IMR-90 (cell line): ENCODE measurements around the gene IRAG1. TPM values are rescaled to one million over a fixed set of nuclear protein-coding genes. Genes with fewer than 3 reads are reported as not detected.

Experiments used
- ATAC-seq: fragments of 200-7000 bp; cut with Tn5 transposase; 2 replicates; pipeline ENCODE4 v1.9.1; 2020; ENCODE audit warnings: low read depth, mild to moderate bottlenecking, moderate library complexity
- BruUV-seq: library from RNA; stranded (reverse); fragments of 400-500 nt; replicated peaks from 2 replicates; lab custom pipeline; 2021; lab: Mats Ljungman, UMichigan
- CTCF ChIA-PET: fragments of 300-600 bp; formaldehyde crosslinking; extraction: SDS; loops from one replicate; lab custom pipeline; 2021; ENCODE audit warnings: antibody characterized with exemption; lab: Yijun Ruan, JAX
- POLR2A ChIA-PET: fragments of 300-600 bp; sonication (Branson Sonifier 250); formaldehyde crosslinking; loops from one replicate; lab custom pipeline; 2022; ENCODE audit warnings: antibody characterized with exemption; ENCODE audit not compliant: unreplicated experiment; lab: Charles Lee
- DNase-seq: peaks from one replicate; pipeline ENCODE4 v3.0.0; 2013
- H2AFZ ChIP-seq: replicated peaks from 2 replicates; pipeline ENCODE3; 2013; ENCODE audit warnings: low read length, mild to moderate bottlenecking; ENCODE audit not compliant: poor library complexity
- H2AK5ac ChIP-seq: 2 replicates; pipeline ENCODE4 v1.6.1; 2013; ENCODE audit warnings: low read depth, low read length, inconsistent platforms
- H2AK9ac ChIP-seq: replicated peaks from 2 replicates; pipeline ENCODE3; 2013; ENCODE audit warnings: mild to moderate bottlenecking, low read depth, low read length, moderate library complexity; ENCODE audit not compliant: poor library complexity
- H2BK120ac ChIP-seq: 2 replicates; pipeline ENCODE4 v1.6.1; 2013; ENCODE audit warnings: low read depth, low read length, inconsistent platforms
- H2BK15ac ChIP-seq: 3 replicates; pipeline ENCODE4 v1.6.1; 2013; ENCODE audit warnings: low read depth, low read length, inconsistent platforms
- H2BK20ac ChIP-seq: 2 replicates; pipeline ENCODE4 v1.6.1; 2013; ENCODE audit warnings: low read depth, mild to moderate bottlenecking, inconsistent platforms, low read length, moderate library complexity
- H2BK5ac ChIP-seq: 2 replicates; pipeline ENCODE4 v1.6.1; 2013; ENCODE audit warnings: mild to moderate bottlenecking, low read depth, low read length, inconsistent platforms; ENCODE audit not compliant: poor library complexity, severe bottlenecking
- H3K14ac ChIP-seq: replicated peaks from 2 replicates; pipeline ENCODE4 v1.6.1; 2013; ENCODE audit warnings: low read depth, low read length, inconsistent platforms
- H3K18ac ChIP-seq: 2 replicates; pipeline ENCODE4 v1.6.1; 2013; ENCODE audit warnings: low read depth, low read length, control low read depth
- H3K23ac ChIP-seq: 2 replicates; pipeline ENCODE4 v1.6.1; 2013; ENCODE audit warnings: low read depth, low read length, inconsistent platforms
- H3K27ac ChIP-seq: 2 replicates; pipeline ENCODE4 v1.5.1; 2013; ENCODE audit warnings: mild to moderate bottlenecking, control low read depth, low read length; ENCODE audit not compliant: insufficient read depth
- H3K27me3 ChIP-seq: 2 replicates; pipeline ENCODE4 v1.6.1; 2013; ENCODE audit warnings: low read length; ENCODE audit not compliant: control insufficient read depth, insufficient read depth
- H3K36me3 ChIP-seq: 2 replicates; pipeline ENCODE4 v1.6.1; 2013; ENCODE audit warnings: low read length, mixed read lengths; ENCODE audit not compliant: control insufficient read depth, insufficient read depth
- H3K4ac ChIP-seq: 2 replicates; pipeline ENCODE4 v1.6.1; 2013; ENCODE audit warnings: low read depth, low read length, inconsistent platforms
- H3K4me1 ChIP-seq: 2 replicates; pipeline ENCODE4 v1.6.1; 2013; ENCODE audit warnings: low read length, mixed read lengths; ENCODE audit not compliant: control insufficient read depth, insufficient read depth
- H3K4me2 ChIP-seq: 2 replicates; pipeline ENCODE4 v1.6.1; 2013; ENCODE audit warnings: low read depth, mild to moderate bottlenecking, control low read depth, low read length, moderate library complexity
- H3K4me3 ChIP-seq: 2 replicates; pipeline ENCODE4 v1.5.1; 2013; ENCODE audit warnings: low read depth, mild to moderate bottlenecking, control low read depth, low read length, moderate library complexity; ENCODE audit not compliant: insufficient read depth
- H3K56ac ChIP-seq: 2 replicates; pipeline ENCODE4 v1.6.1; 2013; ENCODE audit warnings: low read length, inconsistent platforms; ENCODE audit not compliant: insufficient read depth; ENCODE audit errors: extremely low read depth
- H3K79me1 ChIP-seq, 2 experiments: 2 replicates each; pipeline ENCODE4 v1.6.1; 2013; ENCODE audit warnings: low read length in 2 of 2, inconsistent platforms in 1 of 2, low read depth in 1 of 2
- H3K9ac ChIP-seq: 2 replicates; pipeline ENCODE4 v1.6.1; 2013; ENCODE audit warnings: low read depth, low read length, control low read depth
- H3K9me1 ChIP-seq: 2 replicates; pipeline ENCODE4 v1.6.1; 2013; ENCODE audit warnings: low read length, inconsistent platforms; ENCODE audit not compliant: insufficient read depth
- H3K9me3 ChIP-seq: 2 replicates; pipeline ENCODE4 v1.6.1; 2013; ENCODE audit warnings: low read length; ENCODE audit not compliant: control insufficient read depth, insufficient read depth
- H4K20me1 ChIP-seq: 2 replicates; pipeline ENCODE4 v1.6.1; 2013; ENCODE audit warnings: low read length, inconsistent platforms; ENCODE audit not compliant: insufficient read depth
- H4K5ac ChIP-seq: 2 replicates; pipeline ENCODE4 v1.6.1; 2013; ENCODE audit warnings: mild to moderate bottlenecking, low read depth, low read length, control low read depth
- H4K8ac ChIP-seq, 2 experiments: 2 replicates each; pipeline ENCODE4 v1.6.1; 2013; ENCODE audit warnings: low read depth in 2 of 2, low read length in 2 of 2, control low read depth in 1 of 2, inconsistent platforms in 1 of 2
- H4K91ac ChIP-seq: 2 replicates; pipeline ENCODE4 v1.6.1; 2013; ENCODE audit warnings: low read depth, low read length, inconsistent platforms; ENCODE audit not compliant: insufficient read depth
- BHLHE40 ChIP-seq: fragments of 150-350 bp; IDR thresholded peaks from 2 replicates; pipeline ENCODE4 v1.6.1; 2016; ENCODE audit warnings: mild to moderate bottlenecking, low read depth, low read length
- CEBPB ChIP-seq: IDR thresholded peaks from 2 replicates; pipeline ENCODE4 v1.6.1; 2012; ENCODE audit warnings: low read depth, low read length, improper control_type of control experiment
- CHD1 ChIP-seq: IDR thresholded peaks from 2 replicates; pipeline ENCODE4 v1.6.1; 2012; ENCODE audit warnings: low read depth, low read length, improper control_type of control experiment
- CTCF ChIP-seq: conservative IDR thresholded peaks from 2 replicates; pipeline ENCODE4 v1.5.1; 2012; ENCODE audit warnings: mild to moderate bottlenecking, low read depth, low read length, improper control_type of control experiment
- ELK1 ChIP-seq: fragments of 150-350 bp; IDR thresholded peaks from 2 replicates; pipeline ENCODE4 v1.6.1; 2016; ENCODE audit warnings: low read depth, mild to moderate bottlenecking, low read length, moderate library complexity, borderline replicate concordance
- FOS ChIP-seq: fragments of 150-350 bp; IDR thresholded peaks from 2 replicates; pipeline ENCODE4 v1.6.1; 2016; ENCODE audit warnings: low read depth, low read length
- MAFK ChIP-seq: IDR thresholded peaks from 2 replicates; pipeline ENCODE4 v1.6.1; 2012; ENCODE audit warnings: low read depth, low read length, improper control_type of control experiment
- MAZ ChIP-seq: IDR thresholded peaks from 2 replicates; pipeline ENCODE4 v1.6.1; 2012; ENCODE audit warnings: low read depth, mild to moderate bottlenecking, low read length, improper control_type of control experiment, moderate library complexity, borderline replicate concordance
- MXI1 ChIP-seq: IDR thresholded peaks from 2 replicates; pipeline ENCODE4 v1.6.1; 2012; ENCODE audit warnings: low read depth, mild to moderate bottlenecking, low read length, moderate library complexity, borderline replicate concordance
- NFE2L2 ChIP-seq: fragments of 150-350 bp; IDR thresholded peaks from 2 replicates; pipeline ENCODE4 v1.6.1; 2016; ENCODE audit warnings: low read depth, mild to moderate bottlenecking, low read length
- POLR2A ChIP-seq: IDR thresholded peaks from 2 replicates; pipeline ENCODE4 v1.6.1; 2012; ENCODE audit warnings: mild to moderate bottlenecking, low read depth, low read length
- RAD21 ChIP-seq: IDR thresholded peaks from 2 replicates; pipeline ENCODE4 v1.6.1; 2012; ENCODE audit warnings: low read length, improper control_type of control experiment
- RCOR1 ChIP-seq: IDR thresholded peaks from 2 replicates; pipeline ENCODE4 v1.6.1; 2012; ENCODE audit warnings: mild to moderate bottlenecking, low read length, improper control_type of control experiment; ENCODE audit not compliant: insufficient replicate concordance
- RFX5 ChIP-seq: IDR thresholded peaks from 2 replicates; pipeline ENCODE4 v1.8.0; 2012; ENCODE audit warnings: low read depth, mild to moderate bottlenecking, low read length, moderate library complexity
- SMC3 ChIP-seq: fragments of 150-350 bp; IDR thresholded peaks from 2 replicates; pipeline ENCODE4 v1.6.1; 2016; ENCODE audit warnings: low read depth, mild to moderate bottlenecking, antibody characterized with exemption, low read length, moderate library complexity
- USF2 ChIP-seq: fragments of 150-350 bp; IDR thresholded peaks from 2 replicates; pipeline ENCODE4 v1.6.1; 2017; ENCODE audit warnings: mild to moderate bottlenecking, antibody characterized with exemption, low read length, low read depth
- WGBS, 2 experiments: methylation state at CpG; one replicate each; pipeline versions ENCODE4 v1.1.5 to v1.1.7; 2013; ENCODE audit warnings: missing lambda C conversion rate in 2 of 2; ENCODE audit not compliant: insufficient read length in 1 of 2; ENCODE audit errors: extremely low coverage in 2 of 2; 5-methylcytosine and 5-hydroxymethylcytosine counted together
- dilution Hi-C: fragments of 300-500 bp; cut with HindIII; formaldehyde crosslinking; loops from one replicate; pipeline ENCODE4 v1.14.3; 2018; ENCODE audit warnings: low sequenced_read_pairs; ENCODE audit not compliant: unreplicated experiment
- in situ Hi-C: fragments of 300-500 bp; cut with MboI; formaldehyde crosslinking; loops from 3 replicates; pipeline ENCODE4 v1.14.3; 2019; ENCODE audit warnings: low sequenced_read_pairs, inconsistent platforms, mixed read lengths
- intact Hi-C: fragments of 100-400 bp; cut with micrococcal nuclease; formaldehyde crosslinking; loops from 2 replicates; pipeline ENCODE4 v1.10.0; 2022
- polyA plus RNA-seq, 3 experiments: library from polyadenylated mRNA; depleted of rRNA; stranded (reverse); fragments of >200 nt; gene quantifications; 2 replicates each; pipeline ENCODE4 v1.2.3, GENCODE V29; 2012; ENCODE audit warnings: low replicate concordance in 1 of 3
- total RNA-seq: library from RNA; depleted of rRNA; stranded (reverse); fragments of >200 nt; gene quantifications from 2 replicates; pipeline ENCODE4 v1.2.3, GENCODE V29; 2012

The IRAG1 gene
- total and polyA plus RNA-seq, 2 of the 4 experiments (the other 2 are of a cell fraction): 19.4 to 25.8 TPM

GRCh38 chr11:10678101-10678500 lies 15.5 kb downstream of the IRAG1 start:
- no peak overlapping the region for H4K8ac ChIP-seq
- H3K27ac ChIP-seq: no peak overlapping the region
- H3K36me3 ChIP-seq: peaks cover 27% of the 10 kb centered on the region
- ATAC-seq (no peak), DNase-seq (no peak)
- H3K18ac ChIP-seq: no peak overlapping the region
- no peak overlapping the region for H2AK5ac ChIP-seq
- POLR2A ChIA-PET: no interaction called here
- H2BK20ac ChIP-seq: no peak overlapping the region
- H2BK120ac ChIP-seq: no peak overlapping the region
- no peaks in the 10 kb centered on the region for H3K9me3 ChIP-seq
- no peak overlapping the region for H3K9ac ChIP-seq
- dilution Hi-C loops: no loop called here
- peaks cover 30% of the 10 kb centered on the region for H3K4me1 ChIP-seq
- H3K14ac ChIP-seq: no peak overlapping the region
- no peaks in the 10 kb centered on the region for H3K27me3 ChIP-seq
- no peak overlapping the region for H2BK15ac ChIP-seq
- H3K4me2 ChIP-seq: no peak overlapping the region
- TF ChIP-seq CEBPB: no peak
- TF ChIP-seq CHD1: no peak
- no peak for TF ChIP-seq SMC3
- TF ChIP-seq MAZ: no peak
- TF ChIP-seq USF2: no peak
- no peak for TF ChIP-seq POLR2A
- TF ChIP-seq ELK1: no peak
- TF ChIP-seq BHLHE40: no peak
- TF ChIP-seq MXI1: no peak
- no peak for TF ChIP-seq MAFK
- no peak for TF ChIP-seq RCOR1
- TF ChIP-seq FOS: no peak
- no peak for TF ChIP-seq CTCF
- TF ChIP-seq NFE2L2: no peak
- TF ChIP-seq RAD21: no peak
- TF ChIP-seq RFX5: no peak
- no peak overlapping the region for H3K4me3 ChIP-seq
- CTCF ChIA-PET: no interaction called here
- no peak overlapping the region for H3K4ac ChIP-seq
- H3K23ac ChIP-seq: no peak overlapping the region
- H2BK5ac ChIP-seq: no peak overlapping the region
- no CpG with 5 or more reads among the region's 5 CpGs for WGBS, 2 experiments
- no peak overlapping the region for H2AK9ac ChIP-seq
- in situ Hi-C loops: no loop called here
- no peak overlapping the region for H2AFZ ChIP-seq
- BruUV-seq: no TSS peak
- intact Hi-C loops: no loop called here
- peaks cover 9% of the 10 kb centered on the region; the same call in 1 of the 2 replicates for H4K20me1 ChIP-seq
- no peak overlapping the region for H4K5ac ChIP-seq
- H3K56ac ChIP-seq: no peak overlapping the region
- H3K79me1 ChIP-seq: peaks cover 46 to 81% of the 10 kb centered on the region in 2 experiments
- H3K9me1 ChIP-seq: peaks cover 47% of the 10 kb centered on the region
- H4K91ac ChIP-seq: no peak overlapping the region
